Hepatocyte (in vitro differentiated cells): Measurements from ENCODE around the gene KMT2E. TPM values are rescaled to one million over a fixed set of nuclear protein-coding genes. Genes with fewer than 3 reads are reported as not detected.

Experiments used
- DNase-seq: peaks from one replicate; pipeline ENCODE4 v3.0.0-alpha.2; 2016; ENCODE audit warnings: low spot score
- H2AFZ ChIP-seq: fragments of 200-600 bp; sonication (generic); 2 replicates; pipeline ENCODE4 v1.6.0; 2016; ENCODE audit warnings: antibody characterized with exemption, mild to moderate bottlenecking
- H3K27ac ChIP-seq: fragments of 200-600 bp; sonication (generic); 2 replicates; pipeline ENCODE4 v1.5.1; 2016; ENCODE audit warnings: mild to moderate bottlenecking
- H3K27me3 ChIP-seq: fragments of 200-600 bp; sonication (generic); 2 replicates; pipeline ENCODE4 v1.6.1; 2016
- H3K36me3 ChIP-seq: fragments of 200-600 bp; sonication (generic); replicated peaks from 2 replicates; pipeline ENCODE4 v1.5.1; 2016; ENCODE audit warnings: low read depth; ENCODE audit not compliant: insufficient read depth
- H3K4me1 ChIP-seq: fragments of 200-600 bp; sonication (generic); 2 replicates; pipeline ENCODE4 v1.5.1; 2016; ENCODE audit warnings: mild to moderate bottlenecking, moderate library complexity; ENCODE audit not compliant: insufficient read depth
- H3K4me2 ChIP-seq: fragments of 200-600 bp; sonication (generic); 2 replicates; pipeline ENCODE4 v1.6.0; 2016
- H3K4me3 ChIP-seq: fragments of 200-600 bp; sonication (generic); 2 replicates; pipeline ENCODE4 v1.5.1; 2016; ENCODE audit warnings: mild to moderate bottlenecking
- H3K79me2 ChIP-seq: fragments of 200-600 bp; sonication (generic); 2 replicates; pipeline ENCODE4 v1.6.0; 2017; ENCODE audit warnings: mild to moderate bottlenecking
- H3K9me2 ChIP-seq: fragments of 200-600 bp; sonication (generic); replicated peaks from 2 replicates; pipeline ENCODE4 v1.6.0; 2017; ENCODE audit warnings: mild to moderate bottlenecking; ENCODE audit not compliant: insufficient read depth
- H3K9me3 ChIP-seq: fragments of 200-600 bp; sonication (generic); 2 replicates; pipeline ENCODE4 v1.5.1; 2016; ENCODE audit warnings: low read depth, mild to moderate bottlenecking
- H4K20me1 ChIP-seq: fragments of 200-600 bp; sonication (generic); 2 replicates; pipeline ENCODE4 v1.6.0; 2016; ENCODE audit warnings: mild to moderate bottlenecking; ENCODE audit not compliant: insufficient read depth, poor library complexity, severe bottlenecking
- CTCF ChIP-seq: fragments of 200-600 bp; sonication (generic); IDR thresholded peaks from 2 replicates; pipeline ENCODE4 v1.5.1; 2016; ENCODE audit warnings: antibody characterized with exemption, mild to moderate bottlenecking; ENCODE audit not compliant: poor library complexity
- EZH2 ChIP-seq: fragments of 200-600 bp; sonication (generic); IDR thresholded peaks from 2 replicates; pipeline ENCODE4 v1.6.1; 2016; ENCODE audit warnings: antibody characterized with exemption, mild to moderate bottlenecking, borderline replicate concordance
- EZH2phosphoT487 ChIP-seq: fragments of 200-600 bp; sonication (generic); IDR thresholded peaks from one replicate; pipeline ENCODE4 v1.6.1; 2018; ENCODE audit warnings: antibody characterized with exemption, mild to moderate bottlenecking, low read depth, moderate library complexity; ENCODE audit not compliant: unreplicated experiment, severe bottlenecking
- WGBS: methylation state at CpG from one replicate; pipeline ENCODE4 v1.1.6; 2016; ENCODE audit warnings: low lambda C conversion rate; ENCODE audit errors: missing lambda C conversion rate; 5-methylcytosine and 5-hydroxymethylcytosine counted together
- polyA plus RNA-seq: library from polyadenylated mRNA; unstranded; fragments of >200 nt; fragmentation: Nextera tagmentation; extraction: Ambion mirVana; gene quantifications from 2 replicates; pipeline ENCODE4 v1.2.1, GENCODE V29; 2016
- total RNA-seq: library from RNA; depleted of rRNA; stranded (reverse); fragments of >200 nt; gene quantifications from 2 replicates; pipeline ENCODE4 v1.2.3, GENCODE V29; 2014

The KMT2E gene
- total and polyA plus RNA-seq, 2 experiments from 2014 or later, result 69.7 to 70.8 TPM

- whole genome bisulfite sequencing, result 98% methylated on average over 7 of the region's 7 CpGs
- no peaks in the 10 kb centered on the region for H3K36me3 ChIP-seq
Observed at GRCh38 chr7:105133358-105133757, 119.4 kb downstream of the KMT2E start.

GRCh38 chr7:105133986-105134655, 120.1 kb downstream of the KMT2E start:
- Histone ChIP-seq H3K36me3 (no peaks in the 10 kb centered on the region), H3K9me3 (no peaks in the 10 kb centered on the region), H4K20me1 (no peaks in the 10 kb centered on the region), H3K27ac (no peak overlapping the region), H3K4me1 (no peaks in the 10 kb centered on the region), H3K4me2 (no peak overlapping the region), H3K79me2 (peaks cover 3% of the 10 kb centered on the region), H3K4me3 (no peak overlapping the region), H3K27me3 (no peaks in the 10 kb centered on the region), H2AFZ (no peak overlapping the region), H3K9me2 (no peaks in the 10 kb centered on the region)
- TF ChIP-seq EZH2 (no peak), EZH2phosphoT487 (no peak), CTCF (no peak)
- no peak for DNase-seq
- 72% methylated on average over 9 of the region's 9 CpGs for WGBS

More at GRCh38 chr7:105133358-105133757, 119.4 kb downstream of the KMT2E start:
- no peak overlapping the region for H3K4me3 ChIP-seq
- no peak overlapping the region for H3K4me2 ChIP-seq
- peaks cover 3% of the 10 kb centered on the region for H3K79me2 ChIP-seq
- H3K9me2 ChIP-seq, result no peaks in the 10 kb centered on the region
- DNase-seq, result no peak
- TF ChIP-seq EZH2 (no peak), CTCF (no peak), EZH2phosphoT487 (no peak)
- no peaks in the 10 kb centered on the region for H3K27me3 ChIP-seq
- H2AFZ ChIP-seq, result no peak overlapping the region
- H4K20me1 ChIP-seq, result no peaks in the 10 kb centered on the region
- H3K9me3 ChIP-seq, result no peaks in the 10 kb centered on the region
- H3K4me1 ChIP-seq, result no peaks in the 10 kb centered on the region
- H3K27ac ChIP-seq, result no peak overlapping the region

- Histone ChIP-seq H2AFZ (no peak overlapping the region), H3K9me2 (no peaks in the 10 kb centered on the region), H3K4me2 (no peak overlapping the region), H3K4me1 (no peaks in the 10 kb centered on the region), H4K20me1 (no peaks in the 10 kb centered on the region), H3K27me3 (no peaks in the 10 kb centered on the region), H3K27ac (no peak overlapping the region), H3K36me3 (no peaks in the 10 kb centered on the region), H3K4me3 (no peak overlapping the region), H3K9me3 (no peaks in the 10 kb centered on the region), H3K79me2 (no peaks in the 10 kb centered on the region)
- TF ChIP-seq CTCF, result peak; percentile 2
- TF ChIP-seq EZH2, result no peak
- peak; percentile 27 for DNase-seq
- WGBS, result 64% methylated on average over 3 of the region's 3 CpGs
Observed at GRCh38 chr7:105136221-105136620, 122.2 kb downstream of the KMT2E start.
